Gastroesophageal sphincter (tissue), 3 donors: ENCODE measurements around the gene PRELP.

ENCODE experiments used
- EP300 ChIP-seq: sonication (generic); formaldehyde crosslinking; IDR thresholded peaks from one replicate; pipeline ENCODE4 v1.6.1; 2017; ENCODE audit warnings: antibody characterized with exemption, mild to moderate bottlenecking
- POLR2A ChIP-seq, 2 donors: fragments of 450-650 bp; IDR thresholded peaks; one replicate each; pipeline ENCODE4 v1.6.1; 2017; ENCODE audit warnings: antibody characterized with exemption in 2 of 2, mild to moderate bottlenecking in 2 of 2, moderate library complexity in 1 of 2
- TF ChIP-seq, protein P1 (sequence below), 4 experiments: fragments of 200-600 bp in 2 of 4; fragments of 450-650 bp in 2 of 4; sonication (generic) in 1 of 4; IDR thresholded peaks; one replicate each; pipeline ENCODE4 v1.5.1; 2017 to 2019; ENCODE audit warnings: antibody characterized with exemption in 4 of 4, mild to moderate bottlenecking in 2 of 4, moderate library complexity in 2 of 4

- TF ChIP-seq, protein P1, sequence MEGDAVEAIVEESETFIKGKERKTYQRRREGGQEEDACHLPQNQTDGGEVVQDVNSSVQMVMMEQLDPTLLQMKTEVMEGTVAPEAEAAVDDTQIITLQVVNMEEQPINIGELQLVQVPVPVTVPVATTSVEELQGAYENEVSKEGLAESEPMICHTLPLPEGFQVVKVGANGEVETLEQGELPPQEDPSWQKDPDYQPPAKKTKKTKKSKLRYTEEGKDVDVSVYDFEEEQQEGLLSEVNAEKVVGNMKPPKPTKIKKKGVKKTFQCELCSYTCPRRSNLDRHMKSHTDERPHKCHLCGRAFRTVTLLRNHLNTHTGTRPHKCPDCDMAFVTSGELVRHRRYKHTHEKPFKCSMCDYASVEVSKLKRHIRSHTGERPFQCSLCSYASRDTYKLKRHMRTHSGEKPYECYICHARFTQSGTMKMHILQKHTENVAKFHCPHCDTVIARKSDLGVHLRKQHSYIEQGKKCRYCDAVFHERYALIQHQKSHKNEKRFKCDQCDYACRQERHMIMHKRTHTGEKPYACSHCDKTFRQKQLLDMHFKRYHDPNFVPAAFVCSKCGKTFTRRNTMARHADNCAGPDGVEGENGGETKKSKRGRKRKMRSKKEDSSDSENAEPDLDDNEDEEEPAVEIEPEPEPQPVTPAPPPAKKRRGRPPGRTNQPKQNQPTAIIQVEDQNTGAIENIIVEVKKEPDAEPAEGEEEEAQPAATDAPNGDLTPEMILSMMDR (IDR thresholded peaks at IDR 0.05) = no peak
- no peak for TF ChIP-seq POLR2A (IDR thresholded peaks at IDR 0.05)
- peak; percentile 70 for TF ChIP-seq EP300
Measured at GRCh38 chr1:203465146-203465798, 10.3 kb upstream of the PRELP start.
